HPDE6-E6E7 (cell line): Measurements from ENCODE around the gene METAP1.
"Not testable (repeated sequence)": the region's sequence is repeated elsewhere in the genome, so short reads cannot be mapped to it uniquely, and the experiment has no call there.

Source experiments
- DNase-seq: peaks from one replicate; pipeline ENCODE4 v3.0.0; 2011; ENCODE audit warnings: missing footprints; ENCODE audit errors: extremely low spot score

The METAP1 gene

GRCh38 chr4:99099814-99100213 is 104.3 kb downstream of the METAP1 start:
- DNase-seq = not testable (repeated sequence)

- no peak for DNase-seq
Observed at GRCh38 chr4:99100876-99101275, 105.4 kb downstream of the METAP1 start.

GRCh38 chr4:99102634-99103033 is 107.1 kb downstream of the METAP1 start:
- DNase-seq = no peak

DNA sequence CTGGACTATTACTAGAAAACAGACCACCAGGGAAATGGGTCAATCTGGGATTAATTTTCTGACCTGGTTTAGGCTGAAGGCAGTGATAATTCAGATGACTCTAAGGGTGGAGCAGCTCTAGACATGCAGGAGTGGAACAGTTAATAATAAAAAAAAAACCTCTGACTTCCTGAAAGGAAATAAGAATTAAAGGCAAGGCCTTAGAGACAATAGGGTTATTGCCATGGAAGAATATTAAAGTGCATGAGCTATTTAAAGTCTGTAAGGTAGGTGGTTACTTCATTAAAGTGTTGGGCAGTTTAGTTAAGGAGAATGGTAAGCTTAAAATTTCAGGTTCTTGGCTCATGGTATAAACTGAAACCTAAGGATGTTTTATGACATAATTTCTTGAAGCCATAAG is 107.6 kb downstream of the METAP1 start:
- DNase-seq = no peak

DNA sequence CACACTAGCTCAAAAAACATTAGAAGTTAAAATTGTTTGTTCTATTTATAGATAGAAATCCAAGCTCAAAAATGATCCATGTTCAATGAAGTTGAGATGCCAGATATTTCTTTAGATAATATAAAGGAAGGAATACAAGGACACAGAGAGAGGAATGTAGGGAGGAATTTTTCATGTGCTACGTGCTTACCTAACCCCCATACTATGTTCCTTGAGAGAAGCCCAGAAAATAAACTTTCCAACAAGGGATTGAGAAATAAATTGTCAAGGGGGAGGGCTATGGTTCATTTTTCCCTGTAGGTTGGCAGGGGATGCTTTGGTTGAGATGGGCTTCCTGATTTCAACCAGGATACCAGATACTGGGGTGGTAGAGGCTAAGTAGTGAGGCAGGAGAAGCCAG is 108.6 kb downstream of the METAP1 start:
- no peak for DNase-seq

DNA sequence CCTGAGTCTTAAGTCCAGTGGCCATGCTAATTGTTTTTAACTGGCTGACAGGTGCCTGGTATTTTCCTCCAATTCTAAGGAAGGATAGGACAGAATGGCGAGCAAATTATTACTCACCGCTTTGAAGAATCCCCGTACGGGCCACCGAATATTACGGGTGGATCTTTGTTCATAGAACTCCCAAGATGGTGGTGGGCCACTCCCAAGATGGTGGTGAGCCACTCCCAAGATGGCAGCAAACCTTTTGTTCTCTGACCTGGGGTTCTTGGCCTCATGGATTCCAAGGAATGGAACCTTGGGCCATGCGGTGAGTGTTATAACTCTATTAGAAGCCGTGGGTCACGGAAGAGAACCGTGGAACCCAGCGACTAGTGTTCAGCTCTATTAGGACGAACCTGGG is 113.8 kb downstream of the METAP1 start:
- not testable (repeated sequence) for DNase-seq
